Esophagus squamous epithelium (tissue), 4 donors: Measurements from ENCODE around the gene MAGEA6.

ENCODE experiments used
- CTCF ChIP-seq, 6 experiments: fragments of 450-650 bp in 4 of 6; fragments of 200-600 bp in 2 of 6; sonication (generic) in 2 of 6; IDR thresholded peaks; one replicate each; pipeline ENCODE4 v1.5.1; 2016 to 2019; ENCODE audit warnings: antibody characterized with exemption in 6 of 6, mild to moderate bottlenecking in 4 of 6, moderate library complexity in 4 of 6
- POLR2A ChIP-seq, 4 donors: fragments of 450-650 bp; IDR thresholded peaks; one replicate each; pipeline ENCODE4 v1.6.1; 2017; ENCODE audit warnings: antibody characterized with exemption in 4 of 4, mild to moderate bottlenecking in 4 of 4, moderate library complexity in 3 of 4

GRCh38 chrX:152819266-152819665 is 49.8 kb upstream of the MAGEA6 start:
- TF ChIP-seq CTCF (IDR thresholded peaks at IDR 0.05) (no peak), POLR2A (IDR thresholded peaks at IDR 0.05) (no peak)
